ENCODE data around the gene COL12A1. TPM values are rescaled to one million over a fixed set of nuclear protein-coding genes. Genes with fewer than 3 reads are reported as not detected.

The COL12A1 gene
- total and polyA plus RNA-seq, 10 of the 15 experiments (the other 5 are each of a cell fraction or from before 2014, with no cell fraction given), result under 0.01 to 0.69 (median 0.11) TPM; not detected in 6

- TF ChIP-seq, protein P1, sequence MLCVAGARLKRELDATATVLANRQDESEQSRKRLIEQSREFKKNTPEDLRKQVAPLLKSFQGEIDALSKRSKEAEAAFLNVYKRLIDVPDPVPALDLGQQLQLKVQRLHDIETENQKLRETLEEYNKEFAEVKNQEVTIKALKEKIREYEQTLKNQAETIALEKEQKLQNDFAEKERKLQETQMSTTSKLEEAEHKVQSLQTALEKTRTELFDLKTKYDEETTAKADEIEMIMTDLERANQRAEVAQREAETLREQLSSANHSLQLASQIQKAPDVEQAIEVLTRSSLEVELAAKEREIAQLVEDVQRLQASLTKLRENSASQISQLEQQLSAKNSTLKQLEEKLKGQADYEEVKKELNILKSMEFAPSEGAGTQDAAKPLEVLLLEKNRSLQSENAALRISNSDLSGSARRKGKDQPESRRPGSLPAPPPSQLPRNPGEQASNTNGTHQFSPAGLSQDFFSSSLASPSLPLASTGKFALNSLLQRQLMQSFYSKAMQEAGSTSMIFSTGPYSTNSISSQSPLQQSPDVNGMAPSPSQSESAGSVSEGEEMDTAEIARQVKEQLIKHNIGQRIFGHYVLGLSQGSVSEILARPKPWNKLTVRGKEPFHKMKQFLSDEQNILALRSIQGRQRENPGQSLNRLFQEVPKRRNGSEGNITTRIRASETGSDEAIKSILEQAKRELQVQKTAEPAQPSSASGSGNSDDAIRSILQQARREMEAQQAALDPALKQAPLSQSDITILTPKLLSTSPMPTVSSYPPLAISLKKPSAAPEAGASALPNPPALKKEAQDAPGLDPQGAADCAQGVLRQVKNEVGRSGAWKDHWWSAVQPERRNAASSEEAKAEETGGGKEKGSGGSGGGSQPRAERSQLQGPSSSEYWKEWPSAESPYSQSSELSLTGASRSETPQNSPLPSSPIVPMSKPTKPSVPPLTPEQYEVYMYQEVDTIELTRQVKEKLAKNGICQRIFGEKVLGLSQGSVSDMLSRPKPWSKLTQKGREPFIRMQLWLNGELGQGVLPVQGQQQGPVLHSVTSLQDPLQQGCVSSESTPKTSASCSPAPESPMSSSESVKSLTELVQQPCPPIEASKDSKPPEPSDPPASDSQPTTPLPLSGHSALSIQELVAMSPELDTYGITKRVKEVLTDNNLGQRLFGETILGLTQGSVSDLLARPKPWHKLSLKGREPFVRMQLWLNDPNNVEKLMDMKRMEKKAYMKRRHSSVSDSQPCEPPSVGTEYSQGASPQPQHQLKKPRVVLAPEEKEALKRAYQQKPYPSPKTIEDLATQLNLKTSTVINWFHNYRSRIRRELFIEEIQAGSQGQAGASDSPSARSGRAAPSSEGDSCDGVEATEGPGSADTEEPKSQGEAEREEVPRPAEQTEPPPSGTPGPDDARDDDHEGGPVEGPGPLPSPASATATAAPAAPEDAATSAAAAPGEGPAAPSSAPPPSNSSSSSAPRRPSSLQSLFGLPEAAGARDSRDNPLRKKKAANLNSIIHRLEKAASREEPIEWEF (IDR thresholded peaks at IDR 0.05; ENCODE audit: insufficient replicate concordance, low read depth, low read length), result no peak
- TF ChIP-seq FOXK2 (IDR thresholded peaks at IDR 0.05) (no peak), REST (IDR thresholded peaks at IDR 0.05; ENCODE audit: low read depth, low read length) (no peak)
Observed at GRCh38 chr6:75235271-75235670, 29.4 kb upstream of the COL12A1 start (continued).
